RWPE2 (cell line): ENCODE measurements around the gene C9orf57.
"Not testable (repeated sequence)": the region's sequence is repeated elsewhere in the genome, so short reads cannot be mapped to it uniquely, and the experiment has no call there.

ENCODE experiments used
- ATAC-seq: fragments of 200-7000 bp; cut with Tn5 transposase; 3 replicates; pipeline ENCODE4 v1.9.1; 2021; ENCODE audit warnings: low read depth
- DNase-seq: peaks from one replicate; pipeline ENCODE4 v3.0.0-alpha.2; 2020; ENCODE audit warnings: low spot score
- H3K27ac ChIP-seq: fragments of 450-650 bp; 2 replicates; pipeline ENCODE4 v1.5.1; 2017; ENCODE audit warnings: mild to moderate bottlenecking; ENCODE audit not compliant: poor library complexity, severe bottlenecking
- H3K27me3 ChIP-seq: fragments of 250-450 bp; sonication (Bioruptor Pico); 2 replicates; pipeline ENCODE4 v1.5.1; 2021; ENCODE audit warnings: mild to moderate bottlenecking, moderate library complexity; ENCODE audit not compliant: insufficient read depth, poor library complexity, severe bottlenecking
- H3K36me3 ChIP-seq: fragments of 250-450 bp; sonication (Bioruptor Pico); 2 replicates; pipeline ENCODE4 v1.5.1; 2020; ENCODE audit warnings: low read depth, mild to moderate bottlenecking, moderate library complexity
- H3K4me1 ChIP-seq: fragments of 250-450 bp; sonication (Bioruptor Pico); 2 replicates; pipeline ENCODE4 v1.5.1; 2021; ENCODE audit warnings: mild to moderate bottlenecking, moderate library complexity; ENCODE audit not compliant: insufficient read depth, poor library complexity, severe bottlenecking
- H3K4me3 ChIP-seq: fragments of 250-450 bp; sonication (Bioruptor Pico); 2 replicates; pipeline ENCODE4 v1.5.1; 2021; ENCODE audit warnings: mild to moderate bottlenecking, moderate library complexity; ENCODE audit not compliant: severe bottlenecking
- H3K9me3 ChIP-seq: fragments of 250-450 bp; sonication (Bioruptor Pico); 2 replicates; pipeline ENCODE4 v1.5.1; 2021; ENCODE audit warnings: mild to moderate bottlenecking, moderate library complexity; ENCODE audit not compliant: severe bottlenecking
- CTCF ChIP-seq: fragments of 450-650 bp; IDR thresholded peaks from one replicate; pipeline ENCODE4 v1.5.1; 2017; ENCODE audit warnings: mild to moderate bottlenecking, moderate library complexity; ENCODE audit not compliant: poor library complexity, severe bottlenecking

C9orf57 gene

GRCh38 chr9:72022841-72023240 is 37.6 kb downstream of the C9orf57 start:
- Histone ChIP-seq H3K27ac (no peak overlapping the region), H3K36me3 (no peaks in the 10 kb centered on the region), H3K4me3 (no peak overlapping the region), H3K27me3 (no peaks in the 10 kb centered on the region), H3K4me1 (peaks cover 16% of the 10 kb centered on the region), H3K9me3 (no peaks in the 10 kb centered on the region)
- ATAC-seq = peak; percentile 66
- DNase-seq = no peak
- no peak for TF ChIP-seq CTCF

GRCh38 chr9:72013292-72013760 is 47.1 kb downstream of the C9orf57 start:
- no peak overlapping the region for H3K27ac ChIP-seq
- ATAC-seq = no peak
- H3K36me3 ChIP-seq = no peaks in the 10 kb centered on the region
- H3K4me1 ChIP-seq = no peaks in the 10 kb centered on the region
- no peak for TF ChIP-seq CTCF
- H3K27me3 ChIP-seq = no peaks in the 10 kb centered on the region
- no peak for DNase-seq
- no peak overlapping the region for H3K4me3 ChIP-seq
- H3K9me3 ChIP-seq = no peaks in the 10 kb centered on the region

- Histone ChIP-seq H3K4me1 (no peaks in the 10 kb centered on the region), H3K36me3 (no peaks in the 10 kb centered on the region), H3K27me3 (no peaks in the 10 kb centered on the region), H3K9me3 (no peaks in the 10 kb centered on the region), H3K4me3 (no peak overlapping the region), H3K27ac (no peak overlapping the region)
- no peak for TF ChIP-seq CTCF
- ATAC-seq (no peak), DNase-seq (no peak)
Observed at GRCh38 chr9:72012646-72013045, 47.8 kb downstream of the C9orf57 start.

GRCh38 chr9:72007726-72008125 is 52.7 kb downstream of the C9orf57 start:
- DNase-seq, ATAC-seq, H3K9me3 ChIP-seq, H3K36me3 ChIP-seq, H3K27me3 ChIP-seq, H3K4me1 ChIP-seq, H3K27ac ChIP-seq, H3K4me3 ChIP-seq: not testable (repeated sequence)

GRCh38 chr9:72006501-72006900 is 53.9 kb downstream of the C9orf57 start:
- Histone ChIP-seq H3K27me3 (no peaks in the 10 kb centered on the region), H3K4me3 (no peak overlapping the region), H3K27ac (no peak overlapping the region), H3K9me3 (no peaks in the 10 kb centered on the region), H3K36me3 (no peaks in the 10 kb centered on the region), H3K4me1 (no peaks in the 10 kb centered on the region)
- no peak for ATAC-seq
- no peak for TF ChIP-seq CTCF
- no peak for DNase-seq
